ENCODE results near the gene C14orf132.

Gene C14orf132

DNA sequence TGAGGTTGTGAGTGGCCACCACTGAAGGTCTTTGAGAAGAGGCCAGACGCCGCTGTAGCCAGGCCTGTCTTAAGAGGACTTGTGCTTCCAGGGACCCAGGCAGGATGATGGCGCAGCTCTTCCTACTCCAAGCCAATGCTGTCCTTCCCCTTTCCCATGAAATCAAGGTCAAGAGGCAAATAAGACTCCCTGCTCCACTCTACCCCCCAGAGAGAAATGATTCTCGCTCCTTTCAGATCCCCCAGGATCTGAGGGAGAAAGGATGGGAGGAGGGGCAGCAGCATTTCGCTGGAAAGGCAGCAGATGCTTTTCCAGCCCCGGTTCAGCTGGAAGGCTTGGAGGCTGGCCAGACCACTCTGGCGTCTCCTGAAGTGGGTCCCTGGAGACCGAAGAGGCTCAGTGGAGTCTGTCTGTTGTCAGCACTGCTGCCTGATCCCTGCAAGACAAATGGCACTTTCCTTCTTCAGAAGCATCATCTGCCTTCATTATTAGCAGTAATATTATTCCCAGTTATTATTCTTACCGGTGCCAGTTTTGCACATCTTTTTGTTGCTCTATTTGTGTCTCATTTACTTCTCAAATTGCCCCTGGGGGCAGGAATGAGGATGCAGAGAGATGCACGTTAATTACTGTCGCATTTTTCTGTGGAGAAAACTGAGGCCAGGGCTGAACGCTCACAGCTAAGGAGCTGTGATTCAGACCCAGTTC is 51.4 kb downstream of the C14orf132 start:
- Histone ChIP-seq H3K4me3 (ENCODE audit: low read length in 2 of 2) (no peak overlapping the region), H3K9me3 (ENCODE audit: control insufficient read depth in 2 of 2, low read length in 2 of 2) (no peaks in the 10 kb centered on the region), H3K27me3 (ENCODE audit: control insufficient read depth in 2 of 2, insufficient read depth in 2 of 2, low read length in 2 of 2) (no peaks in the 10 kb centered on the region), H3K36me3 (ENCODE audit: control insufficient read depth in 2 of 2, insufficient read depth in 2 of 2, low read length in 2 of 2) (no peaks in the 10 kb centered on the region), H3K27ac (ENCODE audit: low read depth in 2 of 2, low read length in 2 of 2) (no peak overlapping the region), H3K9ac (ENCODE audit: low read depth in 1 of 2, low read length in 2 of 2) (no peak overlapping the region), H3K4me1 (ENCODE audit: control insufficient read depth in 2 of 2, insufficient read depth in 2 of 2, low read length in 2 of 2) (no peaks in the 10 kb centered on the region)

DNA sequence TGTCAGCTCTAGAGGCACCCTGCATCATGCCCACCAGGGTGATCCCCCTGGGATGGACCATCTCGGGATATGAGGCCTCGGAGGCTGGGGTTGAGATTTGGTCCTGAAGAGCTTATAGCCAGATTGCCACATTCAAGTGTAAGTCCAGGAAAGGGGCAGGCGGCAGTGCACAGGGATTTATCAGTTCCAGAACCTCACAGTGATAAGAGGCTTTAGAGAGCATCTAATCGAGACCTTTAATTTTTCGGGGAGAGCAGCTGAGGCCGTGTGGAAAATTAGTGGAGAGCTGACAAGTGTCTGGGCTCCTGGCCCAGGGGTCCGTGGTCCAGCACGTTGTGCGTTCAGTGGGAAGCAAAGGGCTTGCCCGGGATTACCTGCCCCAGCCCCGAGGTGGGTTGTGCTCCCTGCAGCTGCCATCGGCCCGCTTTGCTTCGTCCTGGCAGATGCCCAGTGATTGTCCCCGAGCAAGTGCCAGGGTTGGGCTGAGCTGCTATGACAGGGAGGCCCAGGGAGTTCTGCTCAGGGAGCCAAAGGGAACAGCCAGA is 52.1 kb downstream of the C14orf132 start:
- Histone ChIP-seq H3K36me3 (ENCODE audit: control insufficient read depth in 2 of 2, insufficient read depth in 2 of 2, low read length in 2 of 2) (no peaks in the 10 kb centered on the region), H3K4me1 (ENCODE audit: control insufficient read depth in 2 of 2, insufficient read depth in 2 of 2, low read length in 2 of 2) (no peaks in the 10 kb centered on the region), H3K9me3 (ENCODE audit: control insufficient read depth in 2 of 2, low read length in 2 of 2) (no peaks in the 10 kb centered on the region), H3K27me3 (ENCODE audit: control insufficient read depth in 2 of 2, insufficient read depth in 2 of 2, low read length in 2 of 2) (no peaks in the 10 kb centered on the region), H3K9ac (ENCODE audit: low read depth in 1 of 2, low read length in 2 of 2) (no peak overlapping the region), H3K27ac (ENCODE audit: low read depth in 2 of 2, low read length in 2 of 2) (no peak overlapping the region), H3K4me3 (ENCODE audit: low read length in 2 of 2) (no peak overlapping the region)

DNA sequence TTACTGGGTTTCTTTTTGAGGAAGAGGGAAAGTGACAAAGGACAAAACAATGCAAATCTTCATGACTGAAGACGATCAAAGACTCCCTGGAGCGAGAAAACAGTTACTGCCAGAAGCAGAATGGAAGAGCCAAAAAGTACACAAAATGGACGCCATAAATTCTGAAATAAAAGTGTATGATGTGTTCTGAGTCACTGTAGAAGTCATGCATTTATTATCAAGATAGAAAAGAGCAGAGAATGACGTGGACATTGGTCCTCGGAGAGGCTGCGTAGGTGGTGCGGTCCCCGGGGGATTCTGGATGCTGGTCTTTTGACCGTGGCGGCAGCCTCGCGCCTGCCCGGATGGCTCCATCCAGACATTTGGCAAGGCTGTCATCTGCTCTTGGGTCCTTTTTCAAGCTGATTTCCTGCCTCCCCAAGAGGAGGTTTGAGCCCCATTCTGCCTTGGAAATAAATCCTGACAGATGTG is 52.8 kb downstream of the C14orf132 start:
- H3K36me3 ChIP-seq (ENCODE audit: control insufficient read depth in 2 of 2, insufficient read depth in 2 of 2, low read length in 2 of 2), result no peaks in the 10 kb centered on the region
- H3K9ac ChIP-seq (ENCODE audit: low read depth in 1 of 2, low read length in 2 of 2), result no peak overlapping the region
- H3K27ac ChIP-seq (ENCODE audit: low read depth in 2 of 2, low read length in 2 of 2), result no peak overlapping the region
- H3K4me3 ChIP-seq (ENCODE audit: low read length in 2 of 2), result no peak overlapping the region
- H3K4me1 ChIP-seq (ENCODE audit: control insufficient read depth in 2 of 2, insufficient read depth in 2 of 2, low read length in 2 of 2), result no peaks in the 10 kb centered on the region
- no peaks in the 10 kb centered on the region for H3K27me3 ChIP-seq (ENCODE audit: control insufficient read depth in 2 of 2, insufficient read depth in 2 of 2, low read length in 2 of 2)
- H3K9me3 ChIP-seq (ENCODE audit: control insufficient read depth in 2 of 2, low read length in 2 of 2), result no peaks in the 10 kb centered on the region

DNA sequence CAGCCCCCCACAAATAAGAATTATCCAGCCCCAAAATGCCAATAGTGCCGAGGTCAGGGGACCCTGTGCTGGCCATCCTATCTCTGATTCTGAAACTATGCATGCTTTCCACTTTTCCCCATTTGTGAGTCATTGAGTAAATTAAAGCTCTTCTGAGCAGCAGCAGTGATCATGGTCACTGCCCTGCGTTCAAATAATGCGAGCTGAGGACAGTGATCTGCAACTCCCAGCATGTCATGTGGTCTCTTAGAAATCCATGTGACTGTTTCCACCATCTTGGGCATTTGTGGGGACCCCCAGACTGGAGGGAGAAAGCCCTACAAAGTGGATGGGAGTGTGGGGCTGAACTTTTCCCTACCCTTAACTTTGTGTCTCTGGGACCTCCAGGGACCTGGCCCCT is 53.8 kb downstream of the C14orf132 start:
- Histone ChIP-seq H3K4me3 (ENCODE audit: low read length in 2 of 2) (no peak overlapping the region), H3K27ac (ENCODE audit: low read depth in 2 of 2, low read length in 2 of 2) (no peak overlapping the region), H3K4me1 (ENCODE audit: control insufficient read depth in 2 of 2, insufficient read depth in 2 of 2, low read length in 2 of 2) (no peaks in the 10 kb centered on the region), H3K27me3 (ENCODE audit: control insufficient read depth in 2 of 2, insufficient read depth in 2 of 2, low read length in 2 of 2) (no peaks in the 10 kb centered on the region), H3K9ac (ENCODE audit: low read depth in 1 of 2, low read length in 2 of 2) (no peak overlapping the region), H3K9me3 (ENCODE audit: control insufficient read depth in 2 of 2, low read length in 2 of 2) (no peaks in the 10 kb centered on the region), H3K36me3 (ENCODE audit: control insufficient read depth in 2 of 2, insufficient read depth in 2 of 2, low read length in 2 of 2) (no peaks in the 10 kb centered on the region)

DNA sequence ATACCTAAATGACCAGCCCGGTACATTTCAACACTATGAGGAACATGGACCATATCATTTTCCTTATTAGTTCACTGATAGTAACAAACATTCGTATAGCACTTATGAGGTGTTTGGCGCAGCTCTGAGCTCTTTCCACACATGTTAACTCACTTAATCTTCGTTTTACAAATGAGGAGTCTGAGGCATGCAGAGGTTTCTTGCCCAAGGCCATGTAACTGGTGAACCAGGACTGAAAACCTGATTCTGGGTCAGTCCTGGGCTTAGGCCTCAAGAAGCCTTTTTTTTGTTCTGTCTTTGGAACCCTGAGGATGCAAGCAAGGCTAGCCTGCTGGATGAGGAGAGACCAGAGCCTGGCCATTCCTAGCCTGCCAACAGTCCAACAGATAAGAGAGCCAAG is 55.0 kb downstream of the C14orf132 start:
- Histone ChIP-seq H3K36me3 (ENCODE audit: control insufficient read depth in 2 of 2, insufficient read depth in 2 of 2, low read length in 2 of 2) (no peaks in the 10 kb centered on the region), H3K27me3 (ENCODE audit: control insufficient read depth in 2 of 2, insufficient read depth in 2 of 2, low read length in 2 of 2) (no peaks in the 10 kb centered on the region), H3K4me1 (ENCODE audit: control insufficient read depth in 2 of 2, insufficient read depth in 2 of 2, low read length in 2 of 2) (no peaks in the 10 kb centered on the region), H3K9ac (ENCODE audit: low read depth in 1 of 2, low read length in 2 of 2) (no peak overlapping the region), H3K9me3 (ENCODE audit: control insufficient read depth in 2 of 2, low read length in 2 of 2) (no peaks in the 10 kb centered on the region), H3K27ac (ENCODE audit: low read depth in 2 of 2, low read length in 2 of 2) (no peak overlapping the region), H3K4me3 (ENCODE audit: low read length in 2 of 2) (no peak overlapping the region)

DNA sequence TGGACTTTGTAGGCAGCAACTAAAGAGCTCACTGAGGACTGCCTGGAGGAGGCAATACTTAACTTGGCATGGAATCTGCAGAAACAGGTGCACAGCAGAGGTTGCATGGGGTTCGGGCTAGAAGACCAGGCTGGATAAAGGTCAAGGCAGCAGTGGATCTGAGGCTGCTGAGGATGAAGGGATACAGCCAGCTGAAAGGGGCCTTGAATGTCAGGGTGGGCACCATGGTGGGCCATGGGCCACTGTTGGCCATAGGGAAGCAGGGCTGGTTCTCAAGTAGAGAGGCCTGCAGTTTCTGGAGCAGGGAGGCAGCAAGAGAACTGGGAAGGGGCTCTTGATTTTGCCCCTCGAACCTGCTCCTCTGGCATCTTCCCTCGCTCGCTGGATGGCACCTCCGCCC is 55.5 kb downstream of the C14orf132 start:
- Histone ChIP-seq H3K4me3 (ENCODE audit: low read length in 2 of 2) (no peak overlapping the region), H3K9ac (ENCODE audit: low read depth in 1 of 2, low read length in 2 of 2) (no peak overlapping the region), H3K27me3 (ENCODE audit: control insufficient read depth in 2 of 2, insufficient read depth in 2 of 2, low read length in 2 of 2) (no peaks in the 10 kb centered on the region), H3K36me3 (ENCODE audit: control insufficient read depth in 2 of 2, insufficient read depth in 2 of 2, low read length in 2 of 2) (no peaks in the 10 kb centered on the region), H3K9me3 (ENCODE audit: control insufficient read depth in 2 of 2, low read length in 2 of 2) (no peaks in the 10 kb centered on the region), H3K4me1 (ENCODE audit: control insufficient read depth in 2 of 2, insufficient read depth in 2 of 2, low read length in 2 of 2) (no peaks in the 10 kb centered on the region), H3K27ac (ENCODE audit: low read depth in 2 of 2, low read length in 2 of 2) (no peak overlapping the region)

DNA sequence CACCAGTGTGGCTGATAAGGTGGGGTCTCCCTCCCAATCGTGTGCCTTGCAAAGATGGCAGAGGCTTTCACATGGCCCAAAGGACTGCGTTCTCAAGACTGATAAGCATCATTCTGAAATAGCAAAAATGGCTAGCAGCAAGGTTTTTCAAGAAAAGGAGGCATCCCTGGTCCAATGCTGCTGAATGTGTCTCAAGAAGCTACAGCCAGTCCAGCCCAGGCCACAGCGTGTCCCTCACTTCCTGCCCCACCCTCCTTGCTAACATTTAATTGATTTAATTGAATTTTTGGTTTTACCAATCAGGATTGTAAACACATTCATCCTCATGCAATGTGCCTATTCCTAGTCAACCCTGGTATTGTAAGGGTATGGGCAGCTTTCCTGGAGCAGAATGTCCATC is 55.9 kb downstream of the C14orf132 start:
- no peak overlapping the region for H3K4me3 ChIP-seq (ENCODE audit: low read length in 2 of 2)
- no peak overlapping the region for H3K9ac ChIP-seq (ENCODE audit: low read depth in 1 of 2, low read length in 2 of 2)
- no peaks in the 10 kb centered on the region for H3K4me1 ChIP-seq (ENCODE audit: control insufficient read depth in 2 of 2, insufficient read depth in 2 of 2, low read length in 2 of 2)
- H3K9me3 ChIP-seq (ENCODE audit: control insufficient read depth in 2 of 2, low read length in 2 of 2), result no peaks in the 10 kb centered on the region
- no peak overlapping the region for H3K27ac ChIP-seq (ENCODE audit: low read depth in 2 of 2, low read length in 2 of 2)
- no peaks in the 10 kb centered on the region for H3K36me3 ChIP-seq (ENCODE audit: control insufficient read depth in 2 of 2, insufficient read depth in 2 of 2, low read length in 2 of 2)
- H3K27me3 ChIP-seq (ENCODE audit: control insufficient read depth in 2 of 2, insufficient read depth in 2 of 2, low read length in 2 of 2), result no peaks in the 10 kb centered on the region

DNA sequence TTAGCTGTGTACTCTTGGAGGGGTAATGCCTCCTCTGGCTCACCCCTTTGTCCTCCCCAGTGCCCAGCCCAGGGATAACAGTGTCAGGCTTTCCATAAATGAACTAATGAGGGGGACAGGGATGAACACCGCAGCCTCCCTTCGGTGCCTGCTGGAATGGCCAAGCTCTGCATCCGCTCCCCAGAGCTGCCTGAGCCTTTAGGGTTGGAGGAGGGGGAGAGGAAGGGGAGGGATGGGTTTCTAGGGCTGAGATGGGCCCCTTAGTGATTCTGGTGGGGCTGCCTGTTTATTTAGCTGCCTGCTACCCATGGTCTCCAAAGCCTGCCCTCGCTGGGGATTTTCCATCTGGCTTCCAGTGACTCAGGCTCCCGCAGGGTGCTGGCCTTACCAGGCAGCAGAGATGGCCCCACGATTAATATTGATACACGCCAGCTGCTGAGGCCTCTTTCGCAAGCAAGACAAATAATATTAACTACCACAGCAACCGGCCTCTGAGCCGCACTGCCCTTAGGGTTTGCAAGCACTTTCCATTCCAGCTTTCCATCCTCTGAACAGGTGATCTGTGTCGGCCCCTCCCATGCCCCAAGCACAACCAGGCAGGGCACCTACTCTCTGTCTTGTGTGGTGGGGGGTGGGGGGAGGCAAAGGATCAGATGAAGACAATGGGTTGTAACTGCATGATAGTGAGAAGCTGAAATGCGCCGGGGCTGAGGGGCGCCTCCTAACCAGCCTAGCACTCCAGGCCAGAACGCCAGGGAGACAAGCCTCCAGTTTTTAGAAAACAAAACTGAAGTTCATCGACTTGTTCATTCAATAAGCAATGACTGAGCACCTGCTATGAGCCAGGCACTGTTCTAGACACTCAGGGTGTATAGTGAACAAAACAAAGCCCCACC is 56.7 kb downstream of the C14orf132 start:
- Histone ChIP-seq H3K9ac (ENCODE audit: low read depth in 1 of 2, low read length in 2 of 2) (no peak overlapping the region), H3K4me1 (ENCODE audit: control insufficient read depth in 2 of 2, insufficient read depth in 2 of 2, low read length in 2 of 2) (peaks cover 0 to 2% of the 10 kb centered on the region in 2 donors), H3K4me3 (ENCODE audit: low read length in 2 of 2) (no peak overlapping the region), H3K36me3 (ENCODE audit: control insufficient read depth in 2 of 2, insufficient read depth in 2 of 2, low read length in 2 of 2) (no peaks in the 10 kb centered on the region), H3K27me3 (ENCODE audit: control insufficient read depth in 2 of 2, insufficient read depth in 2 of 2, low read length in 2 of 2) (no peaks in the 10 kb centered on the region), H3K9me3 (ENCODE audit: control insufficient read depth in 2 of 2, low read length in 2 of 2) (no peaks in the 10 kb centered on the region), H3K27ac (ENCODE audit: low read depth in 2 of 2, low read length in 2 of 2) (no peak overlapping the region)

DNA sequence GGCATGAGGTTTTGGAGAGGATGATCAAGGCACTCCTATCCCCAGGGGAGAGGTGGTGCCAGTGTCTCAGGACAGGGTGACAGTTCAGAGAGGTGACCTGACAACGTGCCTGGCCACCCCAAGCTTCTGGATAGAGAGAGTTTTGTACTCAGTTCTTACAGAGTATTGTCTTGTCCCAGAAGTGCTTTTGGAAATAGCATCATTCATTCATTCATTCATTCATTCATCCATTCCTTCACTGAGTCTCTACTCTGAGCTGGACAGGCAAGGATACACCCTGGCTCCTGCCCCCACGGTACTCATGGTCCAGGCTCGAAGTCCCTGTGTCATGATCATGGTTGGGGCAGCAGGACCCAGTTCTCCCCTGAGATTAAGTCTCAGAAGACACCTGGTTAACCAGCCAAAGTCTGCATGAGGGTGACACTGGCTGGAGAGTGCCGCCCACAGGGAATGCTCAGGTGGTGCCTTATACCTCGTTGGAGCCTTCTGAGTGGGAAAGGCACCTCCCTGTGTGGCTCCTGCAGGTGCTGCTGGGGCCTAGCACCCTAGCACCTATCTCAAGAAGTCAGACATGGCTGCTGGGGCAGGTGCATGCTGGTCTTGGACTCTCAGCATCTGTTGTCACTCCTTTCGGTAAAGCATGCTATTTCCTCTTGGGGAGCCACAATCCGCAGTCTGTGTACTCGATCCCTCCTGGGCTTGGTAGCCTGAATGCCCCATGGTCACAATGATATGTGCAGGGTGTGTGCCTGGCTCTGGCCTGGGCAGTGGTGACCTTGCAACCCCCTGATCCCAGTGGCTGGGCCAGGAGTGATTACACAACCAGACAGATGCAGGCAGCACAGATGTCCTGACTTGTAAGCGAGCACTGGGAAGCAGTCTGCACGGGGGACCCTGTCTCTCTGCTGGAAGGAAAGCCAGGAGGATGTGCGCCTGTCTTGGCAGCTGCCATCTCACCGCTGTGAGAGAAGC is 57.8 kb downstream of the C14orf132 start:
- H3K27me3 ChIP-seq (ENCODE audit: control insufficient read depth in 2 of 2, insufficient read depth in 2 of 2, low read length in 2 of 2), result no peaks in the 10 kb centered on the region
- no peaks in the 10 kb centered on the region for H3K9me3 ChIP-seq (ENCODE audit: control insufficient read depth in 2 of 2, low read length in 2 of 2)
- H3K4me3 ChIP-seq (ENCODE audit: low read length in 2 of 2), result no peak overlapping the region
- no peak overlapping the region for H3K27ac ChIP-seq (ENCODE audit: low read depth in 2 of 2, low read length in 2 of 2)
- H3K36me3 ChIP-seq (ENCODE audit: control insufficient read depth in 2 of 2, insufficient read depth in 2 of 2, low read length in 2 of 2), result no peaks in the 10 kb centered on the region
- H3K4me1 ChIP-seq (ENCODE audit: control insufficient read depth in 2 of 2, insufficient read depth in 2 of 2, low read length in 2 of 2), result peaks cover 0 to 5% of the 10 kb centered on the region in 2 donors
- no peak overlapping the region for H3K9ac ChIP-seq (ENCODE audit: low read depth in 1 of 2, low read length in 2 of 2)

Data from mucosa of rectum (tissue), 2 donors.